ENCODE results near the gene NR1I3. TPM values are rescaled to one million over a fixed set of nuclear protein-coding genes. Genes with fewer than 3 reads are reported as not detected.
A peak's percentile ranks its signal among the peaks of the same experiment; 100 is the strongest.

The NR1I3 gene
- total RNA-seq, 1 donor from 2014 or later: not detected

- no peak for TF ChIP-seq EZH2 (IDR thresholded peaks at IDR 0.05; ENCODE audit: insufficient read depth, low read length)
- no peak for TF ChIP-seq CTCF (IDR thresholded peaks at IDR 0.05; ENCODE audit: insufficient read depth, low read depth, low read length)
- H3K4me3 ChIP-seq (ENCODE audit: insufficient read depth, low read depth, low read length): no peak overlapping the region
- no peak overlapping the region for H3K4me3 Mint-ChIP-seq (ENCODE audit: unreplicated experiment)
- H3K4me2 ChIP-seq (ENCODE audit: low read length): no peak overlapping the region
- no peak for FAIRE-seq
- no peaks in the 10 kb centered on the region for H3K9me3 ChIP-seq (ENCODE audit: insufficient read depth, low read depth, low read length)
- H3K27ac Mint-ChIP-seq (ENCODE audit: unreplicated experiment): peak overlapping the region; percentile 81
- peak overlapping the region; percentile 90 for H3K27ac ChIP-seq (ENCODE audit: low read depth, low read length)
- no peaks in the 10 kb centered on the region for H3K36me3 Mint-ChIP-seq (ENCODE audit: low read depth, unreplicated experiment)
- no peaks in the 10 kb centered on the region for H3K27me3 Mint-ChIP-seq (ENCODE audit: low read depth, unreplicated experiment)
- H3K79me2 ChIP-seq (ENCODE audit: insufficient read depth, low read length): peaks cover 28% of the 10 kb centered on the region
- peaks cover 30% of the 10 kb centered on the region for H3K4me1 Mint-ChIP-seq (ENCODE audit: low read depth, unreplicated experiment)
- no peaks in the 10 kb centered on the region for H3K27me3 ChIP-seq (ENCODE audit: insufficient read depth, low read length)
- peaks cover 11% of the 10 kb centered on the region for H3K36me3 ChIP-seq (ENCODE audit: insufficient read depth, low read length)
- H3K9ac ChIP-seq (ENCODE audit: low read length): no peak overlapping the region
- DNase-seq (ENCODE audit: low read depth): no peak
- no peaks in the 10 kb centered on the region for H4K20me1 ChIP-seq (ENCODE audit: insufficient read depth, low read length)
- no peaks in the 10 kb centered on the region for H3K9me3 Mint-ChIP-seq (ENCODE audit: unreplicated experiment)
- peak overlapping the region; percentile 75 for H2AFZ ChIP-seq (ENCODE audit: low read depth, low read length)
- peaks cover 36% of the 10 kb centered on the region for H3K4me1 ChIP-seq (ENCODE audit: insufficient read depth, low read length)
Observed at GRCh38 chr1:161200421-161200991, 37.5 kb downstream of the NR1I3 start.

- Mint-ChIP-seq H3K36me3 (ENCODE audit: low read depth, unreplicated experiment) (no peaks in the 10 kb centered on the region), H3K9me3 (ENCODE audit: unreplicated experiment) (no peaks in the 10 kb centered on the region), H3K27me3 (ENCODE audit: low read depth, unreplicated experiment) (no peaks in the 10 kb centered on the region), H3K27ac (ENCODE audit: unreplicated experiment) (no peak overlapping the region), H3K4me1 (ENCODE audit: low read depth, unreplicated experiment) (peaks cover 29% of the 10 kb centered on the region), H3K4me3 (ENCODE audit: unreplicated experiment) (no peak overlapping the region)
- no peak overlapping the region for H3K4me3 ChIP-seq (ENCODE audit: insufficient read depth, low read depth, low read length)
- H3K9me3 ChIP-seq (ENCODE audit: insufficient read depth, low read depth, low read length): no peaks in the 10 kb centered on the region
- H4K20me1 ChIP-seq (ENCODE audit: insufficient read depth, low read length): no peaks in the 10 kb centered on the region
- FAIRE-seq: no peak
- no peak overlapping the region for H3K9ac ChIP-seq (ENCODE audit: low read length)
- DNase-seq (ENCODE audit: low read depth): no peak
- H3K36me3 ChIP-seq (ENCODE audit: insufficient read depth, low read length): peaks cover 11% of the 10 kb centered on the region
- peaks cover 36% of the 10 kb centered on the region for H3K4me1 ChIP-seq (ENCODE audit: insufficient read depth, low read length)
- no peak overlapping the region for H3K4me2 ChIP-seq (ENCODE audit: low read length)
- H3K27me3 ChIP-seq (ENCODE audit: insufficient read depth, low read length): no peaks in the 10 kb centered on the region
- no peak for TF ChIP-seq EZH2 (IDR thresholded peaks at IDR 0.05; ENCODE audit: insufficient read depth, low read length)
- TF ChIP-seq CTCF (IDR thresholded peaks at IDR 0.05; ENCODE audit: insufficient read depth, low read depth, low read length): no peak
- peaks cover 25% of the 10 kb centered on the region for H3K79me2 ChIP-seq (ENCODE audit: insufficient read depth, low read length)
- H2AFZ ChIP-seq (ENCODE audit: low read depth, low read length): peak overlapping the region; percentile 63
- no peak overlapping the region for H3K27ac ChIP-seq (ENCODE audit: low read depth, low read length)
Observed at GRCh38 chr1:161199506-161200139, 38.4 kb downstream of the NR1I3 start.

GRCh38 chr1:161198897-161199431 lies 39.0 kb downstream of the NR1I3 start, which contains the start of gene ADAMTS4:
Gene ADAMTS4, minus strand, starts transcription at chr1:161199054. Its CDS starts 427 bp downstream, at chr1:161198627.
- Histone ChIP-seq H3K4me2 (ENCODE audit: low read length) (peak within 1 kb of the TSS; percentile 60), H3K4me1 (ENCODE audit: insufficient read depth, low read length) (peaks cover 36% of the 10 kb centered on the region), H3K79me2 (ENCODE audit: insufficient read depth, low read length) (peaks cover 19% of the 10 kb centered on the region), H3K27ac (ENCODE audit: low read depth, low read length) (no peak within 1 kb of the TSS), H2AFZ (ENCODE audit: low read depth, low read length) (peak within 1 kb of the TSS; percentile 80), H3K36me3 (ENCODE audit: insufficient read depth, low read length) (peaks cover 4% of the 10 kb centered on the region), H3K9ac (ENCODE audit: low read length) (peak within 1 kb of the TSS; percentile 64), H3K9me3 (ENCODE audit: insufficient read depth, low read depth, low read length) (no peaks in the 10 kb centered on the region), H3K27me3 (ENCODE audit: insufficient read depth, low read length) (no peaks in the 10 kb centered on the region), H4K20me1 (ENCODE audit: insufficient read depth, low read length) (no peaks in the 10 kb centered on the region), H3K4me3 (ENCODE audit: insufficient read depth, low read depth, low read length) (no peak within 1 kb of the TSS)
- Mint-ChIP-seq H3K4me1 (ENCODE audit: low read depth, unreplicated experiment) (peaks cover 29% of the 10 kb centered on the region), H3K4me3 (ENCODE audit: unreplicated experiment) (peak within 1 kb of the TSS; percentile 64), H3K9me3 (ENCODE audit: unreplicated experiment) (no peaks in the 10 kb centered on the region), H3K27ac (ENCODE audit: unreplicated experiment) (no peak within 1 kb of the TSS), H3K27me3 (ENCODE audit: low read depth, unreplicated experiment) (no peaks in the 10 kb centered on the region), H3K36me3 (ENCODE audit: low read depth, unreplicated experiment) (no peaks in the 10 kb centered on the region)
- DNase-seq (ENCODE audit: low read depth) (peak; percentile 25), FAIRE-seq (no peak)
- TF ChIP-seq CTCF (IDR thresholded peaks at IDR 0.05; ENCODE audit: insufficient read depth, low read depth, low read length) (no peak), EZH2 (IDR thresholded peaks at IDR 0.05; ENCODE audit: insufficient read depth, low read length) (no peak)
